ENCODE measurements around the gene EYS.

Gene EYS

DNA sequence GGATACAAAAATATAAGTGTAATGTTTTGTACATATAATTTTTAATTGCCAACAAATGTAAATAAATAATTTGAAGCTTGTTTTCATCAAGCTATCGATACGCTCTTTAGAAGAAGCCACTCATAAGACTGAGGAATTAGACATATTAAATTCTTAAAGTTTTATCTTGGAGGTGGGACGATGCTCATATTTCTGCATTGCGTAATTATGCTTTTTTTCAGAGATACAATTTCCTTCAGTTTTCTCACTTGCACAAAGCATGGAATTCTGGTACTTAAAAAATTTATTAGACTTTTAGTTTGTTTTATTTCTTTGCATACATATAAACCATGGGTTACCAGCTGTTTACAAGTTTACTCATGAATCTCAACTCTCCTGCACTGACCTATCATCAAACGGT lies 980.0 kb downstream of the EYS start:
- Histone ChIP-seq H3K4me3 (no peak overlapping the region), H3K27ac (no peak overlapping the region)
- TF ChIP-seq, protein P1, sequence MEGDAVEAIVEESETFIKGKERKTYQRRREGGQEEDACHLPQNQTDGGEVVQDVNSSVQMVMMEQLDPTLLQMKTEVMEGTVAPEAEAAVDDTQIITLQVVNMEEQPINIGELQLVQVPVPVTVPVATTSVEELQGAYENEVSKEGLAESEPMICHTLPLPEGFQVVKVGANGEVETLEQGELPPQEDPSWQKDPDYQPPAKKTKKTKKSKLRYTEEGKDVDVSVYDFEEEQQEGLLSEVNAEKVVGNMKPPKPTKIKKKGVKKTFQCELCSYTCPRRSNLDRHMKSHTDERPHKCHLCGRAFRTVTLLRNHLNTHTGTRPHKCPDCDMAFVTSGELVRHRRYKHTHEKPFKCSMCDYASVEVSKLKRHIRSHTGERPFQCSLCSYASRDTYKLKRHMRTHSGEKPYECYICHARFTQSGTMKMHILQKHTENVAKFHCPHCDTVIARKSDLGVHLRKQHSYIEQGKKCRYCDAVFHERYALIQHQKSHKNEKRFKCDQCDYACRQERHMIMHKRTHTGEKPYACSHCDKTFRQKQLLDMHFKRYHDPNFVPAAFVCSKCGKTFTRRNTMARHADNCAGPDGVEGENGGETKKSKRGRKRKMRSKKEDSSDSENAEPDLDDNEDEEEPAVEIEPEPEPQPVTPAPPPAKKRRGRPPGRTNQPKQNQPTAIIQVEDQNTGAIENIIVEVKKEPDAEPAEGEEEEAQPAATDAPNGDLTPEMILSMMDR (IDR thresholded peaks at IDR 0.05) = no peak
- DNase-seq (ENCODE audit: low spot score) = no peak

DNA sequence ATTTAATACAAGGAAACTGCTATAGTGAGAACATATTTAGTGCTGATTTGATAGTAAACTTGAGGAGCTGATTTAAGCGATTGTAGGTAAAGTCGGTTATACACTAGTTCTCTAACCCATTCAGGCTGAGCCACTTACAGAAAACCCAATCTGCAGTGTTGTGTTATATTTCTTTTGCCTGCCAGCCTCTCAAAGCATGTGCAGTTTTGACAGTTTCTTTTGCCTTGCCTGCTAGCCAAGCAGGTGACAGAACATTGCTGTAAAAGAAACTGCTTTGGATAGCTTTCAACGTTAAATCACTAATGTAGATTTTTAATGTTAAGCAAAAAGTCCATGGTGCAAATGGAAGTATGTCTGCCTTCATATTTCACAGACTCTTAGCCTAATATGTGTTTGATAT lies 982.9 kb downstream of the EYS start:
- H3K27ac ChIP-seq = no peak overlapping the region
- no peak overlapping the region for H3K4me3 ChIP-seq
- TF ChIP-seq, protein P1 (IDR thresholded peaks at IDR 0.05) = no peak
- DNase-seq (ENCODE audit: low spot score) = no peak

DNA sequence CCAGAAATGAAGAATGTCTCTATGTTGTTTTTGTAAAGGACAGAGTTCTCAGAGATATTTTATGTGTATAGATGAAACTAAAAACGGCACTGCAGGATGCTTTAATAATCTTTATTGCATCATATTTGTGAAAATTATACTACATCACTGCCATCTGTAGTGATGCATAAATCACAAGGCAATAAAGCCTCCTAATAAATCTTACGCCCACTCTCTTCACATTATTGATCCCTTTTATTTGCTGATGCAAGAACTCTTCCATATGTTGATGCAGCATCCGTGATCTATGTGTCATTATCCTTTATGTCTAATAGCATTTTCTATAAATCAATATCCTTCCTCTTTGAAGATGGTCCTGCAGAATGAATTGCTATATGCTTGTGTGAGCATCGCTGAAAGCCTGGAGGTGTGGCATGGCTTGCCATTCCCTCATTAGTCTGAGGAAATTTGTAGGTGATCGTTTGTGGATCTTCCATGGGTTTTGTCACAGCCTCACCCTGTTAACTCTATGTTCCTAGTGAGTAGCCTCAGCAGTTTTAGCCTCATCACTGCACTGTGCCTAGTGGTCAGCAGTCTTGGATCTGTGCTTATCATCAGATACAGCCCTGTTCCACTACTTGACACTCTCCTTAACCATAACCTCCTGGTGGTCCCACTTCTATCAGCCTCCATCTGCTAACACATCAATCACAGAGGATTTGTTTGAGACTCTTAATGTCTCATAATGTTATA lies 983.5 kb downstream of the EYS start:
- no peak for DNase-seq (ENCODE audit: low spot score)
- Histone ChIP-seq H3K4me3 (no peak overlapping the region), H3K27ac (no peak overlapping the region)
- TF ChIP-seq, protein P1 (IDR thresholded peaks at IDR 0.05) = no peak

DNA sequence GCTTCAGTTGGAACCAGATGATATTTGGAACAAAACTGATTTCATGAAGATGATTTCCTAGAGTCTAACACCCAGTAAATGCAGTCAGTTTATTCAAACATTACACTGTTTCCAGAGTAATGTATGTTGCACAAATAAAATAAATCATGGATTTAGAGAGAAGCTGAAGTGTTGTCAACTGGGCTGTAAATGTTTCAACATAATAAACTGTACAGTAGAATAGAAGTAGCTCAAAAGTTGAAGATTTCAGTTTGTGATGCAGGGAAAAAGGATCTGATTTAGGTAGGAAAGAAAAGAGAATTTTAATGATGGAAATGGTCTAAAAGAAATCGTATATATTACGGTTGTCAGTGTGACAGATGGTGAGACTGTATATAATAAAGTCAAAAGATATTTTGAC lies 985.2 kb downstream of the EYS start:
- Histone ChIP-seq H3K4me3 (no peak overlapping the region), H3K27ac (no peak overlapping the region)
- no peak for DNase-seq (ENCODE audit: low spot score)
- TF ChIP-seq, protein P1 (IDR thresholded peaks at IDR 0.05) = no peak

DNA sequence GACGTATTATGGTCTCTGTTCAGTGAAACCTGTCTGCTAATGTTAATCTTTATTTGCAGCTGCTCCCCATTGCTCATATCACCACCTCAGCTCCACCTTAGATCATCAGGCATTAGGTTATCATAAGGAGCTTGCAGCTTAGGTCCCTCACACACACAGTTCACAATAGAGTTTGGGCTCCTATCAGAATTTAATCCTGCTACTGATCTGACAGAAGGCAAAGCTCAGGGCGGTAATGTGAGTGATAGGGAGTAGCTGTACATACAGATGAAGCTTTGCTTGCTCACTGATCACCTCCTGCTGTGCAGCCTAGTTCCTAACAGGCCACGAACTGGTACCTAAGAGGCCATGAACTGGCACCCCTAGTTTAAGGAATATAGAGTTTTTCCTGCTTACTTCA lies 989.7 kb downstream of the EYS start:
- Histone ChIP-seq H3K4me3 (no peak overlapping the region), H3K27ac (no peak overlapping the region)
- TF ChIP-seq, protein P1 (IDR thresholded peaks at IDR 0.05) = no peak
- no peak for DNase-seq (ENCODE audit: low spot score)

DNA sequence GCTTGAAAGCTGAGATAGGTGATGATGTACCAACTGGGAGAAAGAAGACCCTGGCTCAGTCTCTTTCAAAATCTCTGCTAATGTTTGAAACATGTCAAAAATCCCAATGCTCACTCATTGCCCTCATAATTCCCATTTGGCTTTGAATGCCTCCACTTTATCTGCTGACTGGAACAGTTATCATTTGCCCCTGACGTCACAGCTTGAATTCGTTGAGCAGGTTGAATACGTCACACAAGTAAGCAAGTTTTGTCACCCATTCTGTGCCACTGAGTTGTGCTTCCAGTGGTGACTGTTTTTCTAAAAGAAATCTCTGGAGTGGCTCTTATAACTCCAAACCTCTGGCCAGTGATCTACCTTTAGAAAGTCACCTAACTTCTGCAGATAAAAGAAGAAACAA lies 991.4 kb downstream of the EYS start:
- no peak for DNase-seq (ENCODE audit: low spot score)
- Histone ChIP-seq H3K27ac (no peak overlapping the region), H3K4me3 (no peak overlapping the region)
- TF ChIP-seq, protein P1 (IDR thresholded peaks at IDR 0.05) = no peak

DNA sequence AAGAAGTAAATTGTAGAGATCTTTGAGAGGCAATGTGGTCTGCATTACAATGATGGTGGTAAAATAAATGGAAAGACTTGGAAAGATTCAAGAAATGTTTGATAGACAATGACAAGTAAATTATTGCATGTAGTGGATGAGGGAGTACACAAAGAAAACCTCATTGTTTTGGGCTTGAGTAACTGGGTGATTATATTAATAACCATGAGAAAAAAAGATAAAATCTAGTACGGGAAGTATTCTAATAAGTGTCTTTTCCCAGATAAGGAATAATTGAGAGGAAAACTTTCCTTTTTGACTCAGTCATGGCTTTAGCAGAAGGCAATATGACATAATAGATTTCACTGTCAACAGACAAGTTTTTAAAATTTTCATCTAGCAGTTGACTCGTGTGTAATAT lies 993.0 kb downstream of the EYS start:
- Histone ChIP-seq H3K27ac (no peak overlapping the region), H3K4me3 (no peak overlapping the region)
- TF ChIP-seq, protein P1 (IDR thresholded peaks at IDR 0.05) = no peak
- no peak for DNase-seq (ENCODE audit: low spot score)
